Putamen (tissue), 1 donor: Measurements from ENCODE around the gene STEEP1.

Source experiments
- DNase-seq: peaks from one replicate; pipeline ENCODE4 v3.0.0-alpha.2; 2016; ENCODE audit warnings: low spot score

The STEEP1 gene

DNA sequence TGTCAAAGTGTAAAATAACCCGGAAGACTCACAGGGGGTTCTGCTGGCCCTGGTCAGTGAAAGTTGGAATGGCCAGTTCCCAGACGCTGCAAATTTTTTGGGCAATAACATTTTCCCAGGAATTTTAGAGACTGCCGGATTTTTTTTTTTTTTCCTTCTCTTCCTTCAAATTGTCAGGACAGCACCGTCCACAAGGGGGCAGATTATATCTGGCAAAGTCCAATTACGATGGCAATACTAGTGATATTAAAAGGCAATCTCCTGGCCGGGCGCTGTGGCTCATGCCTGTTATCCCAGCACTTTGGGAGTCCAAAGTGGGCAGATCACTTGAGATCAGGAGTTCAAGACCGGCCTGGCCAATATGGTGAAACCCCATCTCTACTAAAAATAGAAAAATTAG lies 76.5 kb downstream of the STEEP1 start:
- no peak for DNase-seq
